Hepatocyte (in vitro differentiated cells): ENCODE measurements around the gene ABCC3. TPM values are rescaled to one million over a fixed set of nuclear protein-coding genes. Genes with fewer than 3 reads are reported as not detected.
"Not testable (repeated sequence)": the region's sequence is repeated elsewhere in the genome, so short reads cannot be mapped to it uniquely, and the experiment has no call there.

Experiments
- DNase-seq: peaks from one replicate; pipeline ENCODE4 v3.0.0-alpha.2; 2016; ENCODE audit warnings: low spot score
- H2AFZ ChIP-seq: fragments of 200-600 bp; sonication (generic); 2 replicates; pipeline ENCODE4 v1.6.0; 2016; ENCODE audit warnings: antibody characterized with exemption, mild to moderate bottlenecking
- H3K27ac ChIP-seq: fragments of 200-600 bp; sonication (generic); 2 replicates; pipeline ENCODE4 v1.5.1; 2016; ENCODE audit warnings: mild to moderate bottlenecking
- H3K27me3 ChIP-seq: fragments of 200-600 bp; sonication (generic); 2 replicates; pipeline ENCODE4 v1.6.1; 2016
- H3K36me3 ChIP-seq: fragments of 200-600 bp; sonication (generic); replicated peaks from 2 replicates; pipeline ENCODE4 v1.5.1; 2016; ENCODE audit warnings: low read depth; ENCODE audit not compliant: insufficient read depth
- H3K4me1 ChIP-seq: fragments of 200-600 bp; sonication (generic); 2 replicates; pipeline ENCODE4 v1.5.1; 2016; ENCODE audit warnings: mild to moderate bottlenecking, moderate library complexity; ENCODE audit not compliant: insufficient read depth
- H3K4me2 ChIP-seq: fragments of 200-600 bp; sonication (generic); 2 replicates; pipeline ENCODE4 v1.6.0; 2016
- H3K4me3 ChIP-seq: fragments of 200-600 bp; sonication (generic); 2 replicates; pipeline ENCODE4 v1.5.1; 2016; ENCODE audit warnings: mild to moderate bottlenecking
- H3K79me2 ChIP-seq: fragments of 200-600 bp; sonication (generic); 2 replicates; pipeline ENCODE4 v1.6.0; 2017; ENCODE audit warnings: mild to moderate bottlenecking
- H3K9me2 ChIP-seq: fragments of 200-600 bp; sonication (generic); replicated peaks from 2 replicates; pipeline ENCODE4 v1.6.0; 2017; ENCODE audit warnings: mild to moderate bottlenecking; ENCODE audit not compliant: insufficient read depth
- H3K9me3 ChIP-seq: fragments of 200-600 bp; sonication (generic); 2 replicates; pipeline ENCODE4 v1.5.1; 2016; ENCODE audit warnings: low read depth, mild to moderate bottlenecking
- H4K20me1 ChIP-seq: fragments of 200-600 bp; sonication (generic); 2 replicates; pipeline ENCODE4 v1.6.0; 2016; ENCODE audit warnings: mild to moderate bottlenecking; ENCODE audit not compliant: insufficient read depth, poor library complexity, severe bottlenecking
- CTCF ChIP-seq: fragments of 200-600 bp; sonication (generic); IDR thresholded peaks from 2 replicates; pipeline ENCODE4 v1.5.1; 2016; ENCODE audit warnings: antibody characterized with exemption, mild to moderate bottlenecking; ENCODE audit not compliant: poor library complexity
- EZH2 ChIP-seq: fragments of 200-600 bp; sonication (generic); IDR thresholded peaks from 2 replicates; pipeline ENCODE4 v1.6.1; 2016; ENCODE audit warnings: antibody characterized with exemption, mild to moderate bottlenecking, borderline replicate concordance
- EZH2phosphoT487 ChIP-seq: fragments of 200-600 bp; sonication (generic); IDR thresholded peaks from one replicate; pipeline ENCODE4 v1.6.1; 2018; ENCODE audit warnings: antibody characterized with exemption, mild to moderate bottlenecking, low read depth, moderate library complexity; ENCODE audit not compliant: unreplicated experiment, severe bottlenecking
- WGBS: methylation state at CpG from one replicate; pipeline ENCODE4 v1.1.6; 2016; ENCODE audit warnings: low lambda C conversion rate; ENCODE audit errors: missing lambda C conversion rate; 5-methylcytosine and 5-hydroxymethylcytosine counted together
- polyA plus RNA-seq: library from polyadenylated mRNA; unstranded; fragments of >200 nt; fragmentation: Nextera tagmentation; extraction: Ambion mirVana; gene quantifications from 2 replicates; pipeline ENCODE4 v1.2.1, GENCODE V29; 2016
- total RNA-seq: library from RNA; depleted of rRNA; stranded (reverse); fragments of >200 nt; gene quantifications from 2 replicates; pipeline ENCODE4 v1.2.3, GENCODE V29; 2014

ABCC3 gene
- total and polyA plus RNA-seq, 2 experiments from 2014 or later: 16.9 to 18.1 TPM

GRCh38 chr17:50680126-50680525 lies 45.4 kb downstream of the ABCC3 start:
- Histone ChIP-seq H3K4me1 (peaks cover 14% of the 10 kb centered on the region), H3K27me3 (no peaks in the 10 kb centered on the region), H3K4me2 (no peak overlapping the region), H3K9me3 (no peaks in the 10 kb centered on the region), H3K79me2 (no peaks in the 10 kb centered on the region), H3K27ac (no peak overlapping the region), H4K20me1 (no peaks in the 10 kb centered on the region), H3K36me3 (no peaks in the 10 kb centered on the region), H3K4me3 (no peak overlapping the region), H3K9me2 (no peaks in the 10 kb centered on the region), H2AFZ (no peak overlapping the region)
- TF ChIP-seq CTCF (no peak), EZH2 (no peak), EZH2phosphoT487 (no peak)
- no peak for DNase-seq
- 97% methylated on average over 5 of the region's 5 CpGs for whole genome bisulfite sequencing

- not testable (repeated sequence) for H3K27ac ChIP-seq, DNase-seq, H2AFZ ChIP-seq, H3K36me3 ChIP-seq, H4K20me1 ChIP-seq, H3K9me2 ChIP-seq, H3K79me2 ChIP-seq, H3K9me3 ChIP-seq, H3K4me3 ChIP-seq, H3K27me3 ChIP-seq
- H3K4me1 ChIP-seq: peaks cover 18% of the 10 kb centered on the region
- 84% methylated on average over 12 of the region's 12 CpGs for WGBS
- peak overlapping the region; percentile 54 for H3K4me2 ChIP-seq
Observed at GRCh38 chr17:50680543-50681262, 46.0 kb downstream of the ABCC3 start.

- H3K36me3 ChIP-seq: no peaks in the 10 kb centered on the region
- H3K9me2 ChIP-seq: no peaks in the 10 kb centered on the region
- WGBS: 75% methylated on average over 26 of the region's 27 CpGs
- no peaks in the 10 kb centered on the region for H3K9me3 ChIP-seq
- no peak overlapping the region for H3K27ac ChIP-seq
- peaks cover 27% of the 10 kb centered on the region for H3K4me1 ChIP-seq
- no peaks in the 10 kb centered on the region for H3K79me2 ChIP-seq
- H3K4me3 ChIP-seq: no peak overlapping the region
- no peaks in the 10 kb centered on the region for H3K27me3 ChIP-seq
- peak; percentile 82 for DNase-seq
- no peaks in the 10 kb centered on the region for H4K20me1 ChIP-seq
- peak overlapping the region; percentile 54 for H3K4me2 ChIP-seq
- H2AFZ ChIP-seq: no peak overlapping the region
- peak; percentile 58 for TF ChIP-seq CTCF
- TF ChIP-seq EZH2phosphoT487: no peak
- TF ChIP-seq EZH2: no peak
Observed at GRCh38 chr17:50681263-50682200, 46.9 kb downstream of the ABCC3 start.

GRCh38 chr17:50682441-50682840 lies 47.8 kb downstream of the ABCC3 start:
- no peak overlapping the region for H3K4me2 ChIP-seq
- no peaks in the 10 kb centered on the region for H3K9me2 ChIP-seq
- H3K4me3 ChIP-seq: no peak overlapping the region
- no peaks in the 10 kb centered on the region for H3K79me2 ChIP-seq
- no peak for TF ChIP-seq EZH2phosphoT487
- no peak for TF ChIP-seq EZH2
- TF ChIP-seq CTCF: no peak
- 90% methylated on average over 3 of the region's 3 CpGs for WGBS
- no peak for DNase-seq
- H3K27me3 ChIP-seq: no peaks in the 10 kb centered on the region
- H3K4me1 ChIP-seq: peaks cover 33% of the 10 kb centered on the region
- no peak overlapping the region for H2AFZ ChIP-seq
- no peaks in the 10 kb centered on the region for H3K9me3 ChIP-seq
- H4K20me1 ChIP-seq: no peaks in the 10 kb centered on the region
- peak overlapping the region; percentile 99 for H3K27ac ChIP-seq
- no peaks in the 10 kb centered on the region for H3K36me3 ChIP-seq
